Measurements from ENCODE around the gene GPR3.
A peak's percentile ranks its signal among the peaks of the same experiment; 100 is the strongest.

Gene GPR3

DNA sequence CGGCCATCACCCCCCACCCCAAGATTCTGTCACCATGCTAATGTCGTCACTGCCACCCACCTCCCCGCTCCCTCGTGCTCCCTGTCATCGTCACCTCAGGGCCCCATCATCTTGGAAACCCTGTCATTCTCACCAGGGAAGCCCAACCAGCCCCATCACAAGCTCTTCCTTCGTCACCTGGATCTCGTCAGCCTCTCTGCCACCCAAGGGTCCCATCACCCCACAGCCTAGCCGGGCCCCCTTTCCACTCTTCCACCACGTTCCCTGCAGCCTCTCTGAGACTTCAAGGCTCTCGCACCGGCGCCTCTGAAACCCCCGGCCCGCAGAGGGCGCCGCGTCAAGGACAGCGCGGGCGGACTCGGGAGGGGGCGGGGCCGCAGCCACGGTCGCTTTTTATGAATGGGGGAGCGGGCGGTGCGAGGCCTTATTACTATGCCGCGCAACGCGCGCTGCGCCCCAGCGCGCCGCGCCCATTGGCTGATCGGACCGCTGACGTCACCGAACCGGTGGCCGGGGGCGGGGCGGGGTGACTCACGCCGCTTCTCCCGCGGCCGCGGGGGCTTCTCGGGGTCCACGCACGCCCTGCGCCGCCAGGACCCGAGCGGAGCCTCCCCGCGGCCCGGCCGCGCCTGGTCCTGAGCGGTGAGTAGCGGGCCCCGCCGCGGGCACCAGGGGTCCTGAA lies at the start of gene GPR3:
Gene GPR3, plus strand, starts transcription at position 527 of the 682 bp plus-strand sequence. CDS start 1,177 bp downstream, outside the sequence.
- CTCF ChIA-PET: interaction anchor here (1.1 to 2.2 kb wide), 3 partner anchors 23 to 96 kb away, joined by 5 to 7 read pairs (median 6); no protein-coding TSS in a partner anchor
- peak; percentile 50; the same call in 1 of the 2 replicates for TF ChIP-seq L3MBTL2 (conservative IDR thresholded peaks at IDR 0.05)
- TF ChIP-seq LEF1 (IDR thresholded peaks at IDR 0.05; ENCODE audit: borderline replicate concordance): no peak
- no peak for TF ChIP-seq ELF4 (IDR thresholded peaks at IDR 0.05)
- TF ChIP-seq FOXA1 (IDR thresholded peaks at IDR 0.05): no peak
- TF ChIP-seq BHLHE40 (IDR thresholded peaks at IDR 0.05; ENCODE audit: borderline replicate concordance): no peak
- peak; percentile 95 for DNase-seq (ENCODE audit: extremely low spot score)
- POLR2A ChIA-PET: no interaction called here

- TF ChIP-seq TARDBP (IDR thresholded peaks at IDR 0.05) (no peak), SUZ12 (IDR thresholded peaks at IDR 0.05) (no peak)
- POLR2A ChIA-PET: interaction anchor here (1.3 to 2.8 kb wide), 2 partner anchors 20 to 23 kb away, joined by 3 to 24 read pairs; partner anchors contain the start of genes MAP3K6 and TMEM222
- CTCF ChIA-PET: interaction anchor here (0.6 to 1.2 kb wide), 4 partner anchors 10 to 23 kb away, joined by 3 to 7 read pairs (median 4); partner anchors contain the start of gene MAP3K6
Measured at GRCh38 chr1:27342778-27343638, 49.4 kb upstream of the GPR3 start.

GRCh38 chr1:27343639-27344025 lies 48.8 kb upstream of the GPR3 start:
- DNase-seq (ENCODE audit: extremely low spot score): no peak
- TF ChIP-seq FOXA1 (IDR thresholded peaks at IDR 0.05) (no peak), ELF4 (IDR thresholded peaks at IDR 0.05) (no peak), TARDBP (IDR thresholded peaks at IDR 0.05) (no peak), SP1 (IDR thresholded peaks at IDR 0.05) (no peak), HDGF (IDR thresholded peaks at IDR 0.05; ENCODE audit: borderline replicate concordance) (no peak), ARNT (IDR thresholded peaks at IDR 0.05) (no peak), L3MBTL2 (conservative IDR thresholded peaks at IDR 0.05) (no peak), NFRKB (IDR thresholded peaks at IDR 0.05) (no peak), ZNF384 (IDR thresholded peaks at IDR 0.05) (no peak), BHLHE40 (IDR thresholded peaks at IDR 0.05; ENCODE audit: borderline replicate concordance) (no peak), PKNOX1 (IDR thresholded peaks at IDR 0.05) (no peak)
- ChIA-PET POLR2A (no interaction called here), CTCF (interaction anchor here (0.9 to 1.1 kb wide), 3 partner anchors 11 to 23 kb away, joined by 3 to 7 read pairs (median 6); partner anchors contain the start of gene MAP3K6)

More at GRCh38 chr1:27342778-27343638, 49.4 kb upstream of the GPR3 start:
- DNase-seq (ENCODE audit: extremely low spot score): no peak

GRCh38 chr1:27345272-27345671 lies 47.1 kb upstream of the GPR3 start:
- TF ChIP-seq L3MBTL2 (conservative IDR thresholded peaks at IDR 0.05): no peak
- no peak for TF ChIP-seq ARNT (IDR thresholded peaks at IDR 0.05)
- no peak for TF ChIP-seq ELF4 (IDR thresholded peaks at IDR 0.05)
- no peak for TF ChIP-seq SUZ12 (IDR thresholded peaks at IDR 0.05)
- TF ChIP-seq BHLHE40 (IDR thresholded peaks at IDR 0.05; ENCODE audit: borderline replicate concordance): no peak
- no peak for TF ChIP-seq SP1 (IDR thresholded peaks at IDR 0.05)
- TF ChIP-seq TARDBP (IDR thresholded peaks at IDR 0.05): no peak
- TF ChIP-seq ZNF384 (IDR thresholded peaks at IDR 0.05): no peak
- no peak for TF ChIP-seq PKNOX1 (IDR thresholded peaks at IDR 0.05)
- TF ChIP-seq FOXA1 (IDR thresholded peaks at IDR 0.05): no peak
- TF ChIP-seq CTBP1 (IDR thresholded peaks at IDR 0.05; ENCODE audit: borderline replicate concordance): no peak
- no peak for TF ChIP-seq FOXK2 (IDR thresholded peaks at IDR 0.05)
- no peak for TF ChIP-seq LEF1 (IDR thresholded peaks at IDR 0.05; ENCODE audit: borderline replicate concordance)
- TF ChIP-seq NFRKB (IDR thresholded peaks at IDR 0.05): no peak
- TF ChIP-seq FOXM1 (IDR thresholded peaks at IDR 0.05; ENCODE audit: borderline replicate concordance): no peak
- TF ChIP-seq HDGF (IDR thresholded peaks at IDR 0.05; ENCODE audit: borderline replicate concordance): no peak
- ChIA-PET CTCF (interaction anchor here (0.6 kb wide), 1 partner anchor 415 kb away, joined by 3 read pairs; no protein-coding TSS in a partner anchor), POLR2A (interaction anchor here (1.4 to 1.5 kb wide), 2 partner anchors 9 to 22 kb away, joined by 3 to 4 read pairs; no protein-coding TSS in a partner anchor)
- no peak for DNase-seq (ENCODE audit: extremely low spot score)

GRCh38 chr1:27346357-27346756 lies 46.1 kb upstream of the GPR3 start:
- ChIA-PET POLR2A (interaction anchor here (1.8 kb wide), 1 partner anchor 20 kb away, joined by 8 read pairs; the partner anchor contains the start of gene MAP3K6), CTCF (interaction anchor here (1.4 kb wide), 1 partner anchor 13 kb away, joined by 4 read pairs; no protein-coding TSS in a partner anchor)
- DNase-seq (ENCODE audit: extremely low spot score): no peak
- TF ChIP-seq SP1 (IDR thresholded peaks at IDR 0.05): no peak
- no peak for TF ChIP-seq SUZ12 (IDR thresholded peaks at IDR 0.05)
- no peak for TF ChIP-seq FOXA1 (IDR thresholded peaks at IDR 0.05)
- TF ChIP-seq CTBP1 (IDR thresholded peaks at IDR 0.05; ENCODE audit: borderline replicate concordance): no peak
- TF ChIP-seq HDGF (IDR thresholded peaks at IDR 0.05; ENCODE audit: borderline replicate concordance): no peak
- TF ChIP-seq NFRKB (IDR thresholded peaks at IDR 0.05): no peak
- TF ChIP-seq TARDBP (IDR thresholded peaks at IDR 0.05): no peak
- no peak for TF ChIP-seq FOXM1 (IDR thresholded peaks at IDR 0.05; ENCODE audit: borderline replicate concordance)
- no peak for TF ChIP-seq L3MBTL2 (conservative IDR thresholded peaks at IDR 0.05)
- no peak for TF ChIP-seq PKNOX1 (IDR thresholded peaks at IDR 0.05)
- no peak for TF ChIP-seq LEF1 (IDR thresholded peaks at IDR 0.05; ENCODE audit: borderline replicate concordance)
- TF ChIP-seq BHLHE40 (IDR thresholded peaks at IDR 0.05; ENCODE audit: borderline replicate concordance): no peak
- TF ChIP-seq ARNT (IDR thresholded peaks at IDR 0.05): no peak
- no peak for TF ChIP-seq FOXK2 (IDR thresholded peaks at IDR 0.05)
- no peak for TF ChIP-seq ZNF384 (IDR thresholded peaks at IDR 0.05)
- TF ChIP-seq ELF4 (IDR thresholded peaks at IDR 0.05): no peak

Data from HEK293T (cell line).